ENCODE results near the gene FAM236C.
"Not testable (repeated sequence)": the region's sequence is repeated elsewhere in the genome, so short reads cannot be mapped to it uniquely, and the experiment has no call there.

DNA sequence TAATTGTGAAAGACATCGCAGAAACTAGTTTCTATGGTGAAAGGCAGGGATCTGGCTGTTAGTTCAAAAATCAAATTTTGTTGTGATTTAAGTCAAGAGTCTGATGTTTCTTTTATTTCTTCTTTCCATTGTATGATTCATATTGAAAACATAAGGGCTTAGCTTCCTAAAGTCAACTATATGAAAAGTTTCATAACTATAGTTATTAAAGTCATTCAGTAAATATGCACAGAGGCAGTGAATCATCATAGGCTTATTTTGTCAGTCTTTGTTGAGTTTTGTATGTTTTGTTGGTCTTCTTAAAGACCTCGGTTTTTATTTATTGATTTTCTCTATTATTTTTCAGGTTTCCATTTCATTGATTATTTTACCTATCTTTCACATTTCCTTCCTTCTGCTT lies 29.5 kb upstream of the FAM236C start:
- TF ChIP-seq, protein P1, sequence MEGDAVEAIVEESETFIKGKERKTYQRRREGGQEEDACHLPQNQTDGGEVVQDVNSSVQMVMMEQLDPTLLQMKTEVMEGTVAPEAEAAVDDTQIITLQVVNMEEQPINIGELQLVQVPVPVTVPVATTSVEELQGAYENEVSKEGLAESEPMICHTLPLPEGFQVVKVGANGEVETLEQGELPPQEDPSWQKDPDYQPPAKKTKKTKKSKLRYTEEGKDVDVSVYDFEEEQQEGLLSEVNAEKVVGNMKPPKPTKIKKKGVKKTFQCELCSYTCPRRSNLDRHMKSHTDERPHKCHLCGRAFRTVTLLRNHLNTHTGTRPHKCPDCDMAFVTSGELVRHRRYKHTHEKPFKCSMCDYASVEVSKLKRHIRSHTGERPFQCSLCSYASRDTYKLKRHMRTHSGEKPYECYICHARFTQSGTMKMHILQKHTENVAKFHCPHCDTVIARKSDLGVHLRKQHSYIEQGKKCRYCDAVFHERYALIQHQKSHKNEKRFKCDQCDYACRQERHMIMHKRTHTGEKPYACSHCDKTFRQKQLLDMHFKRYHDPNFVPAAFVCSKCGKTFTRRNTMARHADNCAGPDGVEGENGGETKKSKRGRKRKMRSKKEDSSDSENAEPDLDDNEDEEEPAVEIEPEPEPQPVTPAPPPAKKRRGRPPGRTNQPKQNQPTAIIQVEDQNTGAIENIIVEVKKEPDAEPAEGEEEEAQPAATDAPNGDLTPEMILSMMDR (IDR thresholded peaks at IDR 0.05 in 2 of 3, conservative IDR thresholded peaks at IDR 0.05 in 1 of 3; ENCODE audit: borderline replicate concordance in 1 of 3, insufficient read depth in 1 of 3, low read depth in 2 of 3, low read length in 2 of 3) = not testable (repeated sequence)
- not testable (repeated sequence) for TF ChIP-seq ZFX (IDR thresholded peaks at IDR 0.05); POLR2AphosphoS5 (IDR thresholded peaks at IDR 0.05; ENCODE audit: low read depth, low read length); YY1 (IDR thresholded peaks at IDR 0.05; ENCODE audit: extremely low read depth, insufficient replicate concordance, low read depth, low read length); POLR2A (IDR thresholded peaks at IDR 0.05; ENCODE audit: borderline replicate concordance, extremely low read depth, insufficient read depth, insufficient read length)
